Measurements from ENCODE around the gene CDT1.

The CDT1 gene

DNA sequence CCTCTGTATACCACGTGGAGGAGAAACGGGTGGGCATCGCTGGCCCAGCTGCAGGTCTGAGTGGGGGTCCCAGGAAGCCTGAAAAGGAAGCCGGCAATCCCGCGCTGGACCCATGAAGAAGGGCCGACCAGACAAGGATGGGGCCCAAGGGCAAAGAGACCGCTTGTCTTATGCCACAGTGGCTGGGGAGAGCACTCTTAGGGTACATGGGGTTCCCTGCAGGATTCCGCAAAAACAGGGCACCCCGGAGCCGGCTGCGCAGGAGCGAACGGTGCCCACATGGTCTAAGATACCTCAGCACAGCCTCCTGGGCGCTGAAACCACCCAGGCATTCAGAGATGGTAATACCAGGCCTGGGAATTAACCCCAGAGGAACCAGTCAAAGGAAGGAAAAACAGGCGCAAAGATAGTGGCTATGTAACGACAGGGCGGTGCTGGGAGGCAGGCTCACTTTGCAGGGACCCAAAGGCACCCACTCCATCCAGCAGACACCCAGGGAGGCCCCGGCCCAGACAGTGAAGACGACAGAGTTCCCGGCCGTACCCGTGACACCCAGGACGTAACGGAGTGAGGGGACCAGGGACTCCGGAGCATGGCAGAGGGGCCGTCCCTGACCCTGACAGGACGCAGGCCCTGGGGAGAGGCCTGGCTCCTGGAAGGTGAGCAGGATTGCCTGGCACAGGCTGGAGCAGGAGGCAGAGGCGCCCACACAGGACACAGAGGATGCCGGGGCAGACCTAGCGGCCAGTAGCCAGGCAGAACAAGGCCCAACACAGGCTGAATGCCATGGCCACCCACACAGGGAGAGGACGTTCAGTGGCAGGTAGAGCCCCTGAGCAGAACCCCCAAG lies 28.8 kb upstream of the CDT1 start:
- no peak overlapping the region for H3K4me3 ChIP-seq (ENCODE audit: low read depth, low read length)
- TF ChIP-seq, protein P1, sequence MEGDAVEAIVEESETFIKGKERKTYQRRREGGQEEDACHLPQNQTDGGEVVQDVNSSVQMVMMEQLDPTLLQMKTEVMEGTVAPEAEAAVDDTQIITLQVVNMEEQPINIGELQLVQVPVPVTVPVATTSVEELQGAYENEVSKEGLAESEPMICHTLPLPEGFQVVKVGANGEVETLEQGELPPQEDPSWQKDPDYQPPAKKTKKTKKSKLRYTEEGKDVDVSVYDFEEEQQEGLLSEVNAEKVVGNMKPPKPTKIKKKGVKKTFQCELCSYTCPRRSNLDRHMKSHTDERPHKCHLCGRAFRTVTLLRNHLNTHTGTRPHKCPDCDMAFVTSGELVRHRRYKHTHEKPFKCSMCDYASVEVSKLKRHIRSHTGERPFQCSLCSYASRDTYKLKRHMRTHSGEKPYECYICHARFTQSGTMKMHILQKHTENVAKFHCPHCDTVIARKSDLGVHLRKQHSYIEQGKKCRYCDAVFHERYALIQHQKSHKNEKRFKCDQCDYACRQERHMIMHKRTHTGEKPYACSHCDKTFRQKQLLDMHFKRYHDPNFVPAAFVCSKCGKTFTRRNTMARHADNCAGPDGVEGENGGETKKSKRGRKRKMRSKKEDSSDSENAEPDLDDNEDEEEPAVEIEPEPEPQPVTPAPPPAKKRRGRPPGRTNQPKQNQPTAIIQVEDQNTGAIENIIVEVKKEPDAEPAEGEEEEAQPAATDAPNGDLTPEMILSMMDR (IDR thresholded peaks at IDR 0.05; ENCODE audit: borderline replicate concordance, insufficient read depth, low read depth, low read length) = no peak

DNA sequence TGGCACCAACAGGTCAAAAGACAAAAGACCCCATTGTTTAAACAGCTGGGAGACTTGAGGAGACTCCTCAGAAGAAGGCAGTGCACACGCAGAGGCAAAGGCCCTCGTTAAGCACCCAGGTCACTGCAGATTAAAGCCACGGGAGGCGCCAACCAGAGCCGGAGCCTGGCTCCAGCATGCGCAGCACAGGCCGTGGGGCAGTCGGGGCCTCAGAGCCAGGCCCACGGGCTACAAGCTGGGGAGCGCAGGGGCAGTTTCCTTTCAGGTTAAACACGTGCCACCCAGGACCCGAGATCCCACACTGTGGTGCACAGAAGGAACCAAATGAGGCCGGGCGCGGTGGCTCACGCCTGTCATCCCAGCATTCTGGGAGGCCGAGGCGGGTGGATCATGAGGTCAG lies 27.8 kb upstream of the CDT1 start:
- TF ChIP-seq, protein P1 (IDR thresholded peaks at IDR 0.05; ENCODE audit: borderline replicate concordance, insufficient read depth, low read depth, low read length) = no peak

DNA sequence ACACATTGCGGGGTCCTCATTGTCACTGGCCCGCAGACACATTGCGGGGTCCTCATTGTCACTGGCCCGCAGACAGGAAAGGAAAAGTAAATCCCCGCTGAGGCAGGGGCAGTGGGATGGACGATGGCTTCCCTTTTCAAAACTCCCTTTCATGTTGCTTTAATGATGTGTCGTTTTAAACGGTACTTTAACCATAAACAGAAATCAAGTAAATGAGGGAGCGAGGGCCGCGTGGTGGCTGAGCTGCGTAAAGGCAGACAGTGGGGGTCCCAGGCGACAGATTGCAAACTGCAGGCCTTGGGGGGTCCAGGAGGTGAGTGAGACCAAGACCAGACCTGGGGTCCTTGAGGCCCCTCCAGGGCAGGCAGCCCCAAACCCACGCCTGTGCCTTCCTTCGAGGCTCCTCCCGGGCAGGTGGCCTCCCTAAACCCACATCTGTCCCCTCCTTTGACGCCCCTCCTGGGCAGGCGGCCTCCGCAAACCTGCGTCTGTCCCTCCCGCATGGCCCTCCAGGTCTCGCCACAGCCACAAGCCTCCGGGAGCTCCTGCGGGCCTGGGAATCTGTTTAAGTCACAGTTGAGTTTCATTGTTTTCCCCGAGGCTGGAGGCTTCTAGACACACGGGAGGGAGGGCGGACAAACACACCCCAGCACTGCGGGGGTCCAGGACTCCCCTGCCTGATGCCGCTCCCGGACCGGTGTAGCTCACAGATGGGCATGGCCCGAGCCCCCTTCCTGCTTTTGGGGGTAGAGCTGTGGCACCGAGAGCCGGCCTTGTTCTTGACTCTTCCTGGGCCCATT lies 25.9 kb upstream of the CDT1 start:
- no peak overlapping the region for H3K4me3 ChIP-seq (ENCODE audit: low read depth, low read length)
- TF ChIP-seq, protein P1 (IDR thresholded peaks at IDR 0.05; ENCODE audit: borderline replicate concordance, insufficient read depth, low read depth, low read length) = no peak

More for the DNA sequence above, 27.8 kb upstream of the CDT1 start:
- H3K4me3 ChIP-seq (ENCODE audit: low read depth, low read length) = no peak overlapping the region

DNA sequence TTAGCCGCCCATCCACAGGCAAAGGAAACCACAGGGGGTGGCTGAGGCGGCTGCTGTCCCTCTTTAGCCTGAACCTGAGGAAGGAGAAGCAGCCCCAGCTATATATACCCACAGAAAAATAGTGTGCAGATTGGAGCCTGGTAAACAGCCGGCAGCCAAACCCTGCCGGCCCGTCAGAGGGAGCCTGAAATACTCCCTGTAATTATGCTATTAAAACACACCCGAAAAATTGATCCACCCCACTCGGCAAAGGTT lies 25.4 kb upstream of the CDT1 start:
- H3K4me3 ChIP-seq (ENCODE audit: low read depth, low read length) = no peak overlapping the region
- TF ChIP-seq, protein P1 (IDR thresholded peaks at IDR 0.05; ENCODE audit: borderline replicate concordance, insufficient read depth, low read depth, low read length) = no peak

DNA sequence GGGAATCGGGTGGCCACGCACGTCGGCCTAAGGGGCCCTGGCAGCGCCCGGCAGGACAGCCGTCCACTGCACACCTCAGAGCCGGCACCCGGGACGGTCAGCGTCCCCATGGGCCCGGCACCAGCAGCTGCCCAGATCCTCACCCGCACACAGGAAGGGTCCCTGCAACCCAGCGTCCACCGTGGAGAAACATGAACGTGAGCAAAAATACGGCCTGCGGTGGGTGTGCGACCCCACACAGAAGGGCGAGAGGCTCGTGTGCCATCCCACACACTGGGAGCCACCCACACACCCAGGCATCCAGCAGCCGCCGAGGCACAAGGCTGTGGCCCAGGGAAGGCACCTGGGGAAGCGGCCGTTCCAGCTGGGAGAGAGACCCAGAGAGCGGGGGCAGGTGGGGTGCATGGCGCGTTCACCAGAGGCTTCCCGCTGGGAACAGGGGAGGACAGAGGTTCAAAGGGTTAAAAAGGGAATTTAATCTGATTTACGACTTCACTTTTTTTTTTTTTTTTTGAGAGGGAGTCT lies 25.0 kb upstream of the CDT1 start:
- no peak overlapping the region for H3K4me3 ChIP-seq (ENCODE audit: low read depth, low read length)
- TF ChIP-seq, protein P1 (IDR thresholded peaks at IDR 0.05; ENCODE audit: borderline replicate concordance, insufficient read depth, low read depth, low read length) = no peak

DNA sequence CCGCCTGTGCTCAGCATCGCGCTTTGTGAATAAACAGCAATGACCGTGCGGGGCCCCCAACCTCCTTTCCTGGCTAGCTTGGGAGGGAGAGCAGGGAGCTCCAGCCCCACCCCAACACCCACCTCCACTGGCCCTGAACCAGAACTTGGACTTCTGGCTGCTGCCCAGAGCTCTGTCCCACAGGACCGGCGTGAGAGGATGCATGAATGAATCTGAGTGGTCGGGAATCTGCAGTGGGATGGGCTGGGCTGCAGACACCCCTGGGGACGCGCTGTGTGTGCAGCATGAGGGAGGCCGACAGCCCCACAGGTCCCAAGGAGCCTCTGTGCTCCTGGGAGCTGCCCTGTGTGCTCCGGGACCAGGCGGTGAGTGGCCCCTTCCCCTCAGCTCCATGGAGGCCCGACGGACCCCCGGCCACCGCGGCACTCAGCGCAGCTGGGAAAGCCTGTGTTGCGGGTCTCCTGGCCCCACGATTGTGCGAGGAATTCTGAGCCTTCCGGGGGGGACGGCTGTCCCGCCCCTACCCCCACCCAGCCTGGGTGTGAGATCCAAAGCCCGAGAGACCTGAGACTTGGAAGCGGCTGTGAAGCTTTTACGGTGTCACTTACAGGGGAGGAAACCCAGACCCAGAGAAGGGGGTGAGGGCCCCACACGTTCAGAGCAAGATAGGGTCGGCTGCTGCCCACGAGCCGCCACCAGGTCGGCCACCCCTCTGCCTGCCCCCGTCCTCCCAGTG lies 24.0 kb upstream of the CDT1 start:
- TF ChIP-seq, protein P1 (IDR thresholded peaks at IDR 0.05; ENCODE audit: borderline replicate concordance, insufficient read depth, low read depth, low read length) = no peak
- H3K4me3 ChIP-seq (ENCODE audit: low read depth, low read length) = no peak overlapping the region
